NCI-H146 treated with DMSO at 0.1 percent for 48 hours (cell line): ENCODE measurements around the gene PSME3IP1.
A peak's percentile ranks its signal among the peaks of the same experiment; 100 is the strongest.

Experiments
- DNase-seq: peaks from one replicate; lab custom pipeline; 2025; ENCODE audit not compliant: unreplicated experiment; lab: John Stamatoyannopoulos, UW

Gene PSME3IP1

DNA sequence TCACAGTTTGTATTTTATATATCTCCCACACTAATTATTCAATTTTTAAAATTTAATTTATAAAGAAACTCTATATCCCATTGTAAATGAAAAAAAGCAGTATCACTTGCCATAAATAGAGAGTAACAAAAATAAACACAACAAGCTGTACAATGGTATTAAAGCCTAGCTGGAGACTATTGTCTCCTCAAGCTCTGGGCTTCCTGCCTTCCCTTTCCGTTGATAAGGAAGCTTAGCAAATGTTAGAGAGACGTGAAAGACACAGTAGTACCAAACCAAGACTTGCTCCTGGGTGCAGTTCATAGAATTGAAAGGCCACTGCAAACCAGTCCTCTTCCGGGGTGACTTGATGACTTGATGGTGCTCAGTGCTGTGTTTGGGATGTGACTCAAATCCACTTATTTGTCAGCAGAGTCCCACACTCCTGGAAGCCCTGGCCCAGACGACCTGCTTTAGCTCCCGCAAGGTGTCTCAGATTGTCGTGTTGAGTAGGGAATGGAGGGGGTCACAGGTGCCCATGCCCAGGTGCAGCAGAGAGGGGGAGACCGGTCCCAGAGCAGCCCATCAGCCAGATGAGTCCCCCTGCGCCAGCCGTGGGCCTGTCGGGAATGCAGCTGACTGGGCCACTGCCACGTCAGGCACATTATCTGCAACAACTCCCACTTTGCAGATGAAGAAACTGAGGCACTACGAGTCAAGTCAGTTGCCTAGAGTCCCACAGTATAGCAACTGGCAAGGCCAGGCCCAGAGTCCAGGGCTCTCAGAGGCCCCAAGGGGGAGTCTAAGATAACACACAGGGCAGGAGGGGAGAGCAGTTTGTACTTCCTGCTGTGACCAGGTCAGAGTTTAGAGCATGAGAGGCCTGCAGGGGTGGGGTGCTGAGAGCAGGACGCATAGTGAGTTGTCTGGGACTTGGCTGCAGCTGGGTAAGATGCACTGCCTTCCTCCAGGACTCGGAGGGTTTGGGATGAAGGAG, 40.5 kb downstream of the PSME3IP1 start:
- DNase-seq: no peak

DNA sequence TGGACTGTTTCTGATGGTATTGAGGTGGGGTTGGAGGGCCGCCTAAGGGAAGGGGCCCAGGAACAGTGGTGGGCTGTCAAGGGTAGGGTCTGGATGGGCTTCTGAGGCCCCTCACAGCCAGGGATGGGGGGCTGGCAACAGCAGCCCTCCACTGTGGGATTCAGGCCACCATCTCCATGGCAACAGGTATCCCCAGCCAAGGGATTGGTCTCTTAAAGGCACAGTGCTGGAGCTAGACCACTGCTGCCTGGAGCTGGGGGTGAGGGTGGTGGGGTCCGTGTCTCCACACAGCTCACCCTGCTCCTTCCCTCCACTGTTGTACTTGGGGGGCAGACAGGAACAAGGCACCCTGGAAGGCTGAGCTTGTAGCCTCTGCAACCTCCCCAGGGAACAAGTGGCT, 41.8 kb downstream of the PSME3IP1 start:
- no peak for DNase-seq

DNA sequence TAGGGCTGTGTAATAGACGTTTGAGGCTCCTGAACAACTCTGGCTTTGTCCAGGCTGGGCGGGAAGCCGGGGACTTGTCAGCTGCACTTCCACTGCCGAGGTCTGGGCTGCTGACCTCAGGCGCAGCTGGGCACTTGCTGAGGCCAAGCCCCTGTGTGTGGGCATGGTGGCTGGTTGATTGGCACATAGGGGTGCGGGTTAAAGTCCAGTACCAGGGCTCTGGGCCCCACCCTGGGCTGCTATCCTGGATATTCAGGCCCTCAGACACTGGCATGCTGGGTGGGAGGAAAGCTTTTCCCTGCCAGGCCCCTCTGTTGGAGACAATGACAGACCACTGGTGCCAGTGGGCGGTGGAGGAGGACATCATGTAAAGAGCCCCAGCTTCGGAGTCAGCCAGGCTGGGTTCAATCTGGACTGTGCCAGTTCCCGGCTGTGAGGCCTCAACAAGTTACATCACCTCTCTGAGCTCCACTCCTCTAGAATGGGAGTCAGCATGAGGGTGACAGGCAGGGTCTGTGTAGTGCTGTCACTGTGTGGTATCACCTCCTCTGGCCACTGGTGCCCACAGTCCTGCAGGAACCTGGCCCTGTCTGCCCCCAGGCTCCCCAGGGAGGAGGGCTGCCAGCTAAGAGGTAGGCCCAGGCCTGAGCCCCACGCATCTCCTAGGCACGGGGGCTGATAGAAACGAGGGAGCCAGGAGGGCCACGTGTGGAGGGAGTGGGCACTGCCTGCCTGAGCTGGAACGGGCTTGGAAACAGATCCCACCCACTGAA, 42.5 kb downstream of the PSME3IP1 start:
- DNase-seq: no peak

DNA sequence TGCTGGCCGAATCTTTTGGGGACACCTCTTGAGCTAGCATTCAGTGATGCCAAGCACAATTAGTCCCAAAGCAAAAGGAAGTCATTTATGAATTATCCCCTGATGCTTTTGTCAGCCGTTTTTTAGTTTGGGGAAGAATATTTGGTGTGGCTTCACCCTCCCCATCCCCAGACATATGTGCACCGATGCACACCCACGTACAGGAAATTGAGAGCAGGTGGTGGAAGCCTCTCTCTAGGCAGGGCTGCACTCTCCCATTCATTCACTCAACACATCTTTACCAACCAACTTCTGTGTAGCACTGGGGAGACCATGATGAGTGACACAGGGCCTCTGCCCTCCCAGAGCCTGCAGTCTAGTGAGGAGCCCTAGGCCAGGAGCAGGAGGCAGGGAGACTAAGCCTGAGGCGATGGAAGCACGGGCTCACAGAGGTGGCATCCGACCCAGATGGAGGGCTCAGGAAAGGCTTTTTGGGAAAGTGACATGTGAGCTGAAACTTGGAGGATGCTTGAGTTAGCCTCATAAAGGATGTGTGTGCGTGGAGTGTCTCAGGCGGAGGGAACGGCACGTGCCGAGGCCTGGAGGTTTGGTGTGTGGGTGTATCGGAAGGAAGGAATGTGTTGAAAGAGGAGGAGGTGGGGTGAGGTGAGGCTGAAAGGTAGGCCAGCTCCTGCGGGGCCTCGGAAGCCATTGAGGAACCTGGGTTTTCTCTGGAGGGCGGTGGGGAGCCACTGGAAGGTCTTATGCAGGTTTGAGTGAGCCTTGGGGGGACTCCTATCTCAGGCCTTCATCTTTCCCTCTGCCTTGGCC, 43.8 kb downstream of the PSME3IP1 start:
- DNase-seq: no peak

DNA sequence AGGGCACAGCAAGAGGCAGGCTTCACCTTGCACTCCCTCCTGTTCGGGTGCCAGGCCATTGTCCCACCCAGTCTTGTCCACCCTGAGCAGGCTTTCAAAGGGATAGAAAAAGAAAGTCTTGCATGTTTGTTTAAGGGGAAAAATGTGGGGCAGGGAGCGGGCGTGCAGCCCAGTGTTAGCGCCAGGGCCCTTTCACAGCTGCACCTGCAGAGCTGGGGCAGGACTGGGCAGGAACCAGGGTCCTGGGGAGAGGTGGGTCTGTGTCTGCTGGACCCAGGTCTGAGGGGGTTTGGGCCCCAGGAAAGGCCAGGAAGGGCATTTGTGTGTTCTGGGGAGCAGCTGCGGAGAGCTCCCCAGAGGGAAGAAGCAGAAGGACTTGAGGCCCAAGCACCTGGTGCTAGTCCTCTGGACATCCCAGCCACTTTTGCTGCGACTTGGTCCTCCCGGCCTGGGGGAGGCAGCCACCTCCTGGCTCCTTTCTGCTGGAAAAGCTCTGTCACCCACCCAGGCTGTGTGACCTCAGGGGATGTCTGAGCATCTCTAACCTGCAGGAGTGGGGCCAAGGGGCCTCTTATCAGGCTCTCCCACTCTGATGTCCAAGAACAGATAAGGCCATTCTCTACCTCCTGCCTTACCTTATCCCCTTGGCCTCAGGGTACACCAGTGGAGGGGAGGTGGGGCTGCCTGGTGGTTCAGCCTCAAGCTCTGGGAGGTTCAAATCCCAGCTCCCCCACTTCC, 44.7 kb downstream of the PSME3IP1 start:
- no peak for DNase-seq

DNA sequence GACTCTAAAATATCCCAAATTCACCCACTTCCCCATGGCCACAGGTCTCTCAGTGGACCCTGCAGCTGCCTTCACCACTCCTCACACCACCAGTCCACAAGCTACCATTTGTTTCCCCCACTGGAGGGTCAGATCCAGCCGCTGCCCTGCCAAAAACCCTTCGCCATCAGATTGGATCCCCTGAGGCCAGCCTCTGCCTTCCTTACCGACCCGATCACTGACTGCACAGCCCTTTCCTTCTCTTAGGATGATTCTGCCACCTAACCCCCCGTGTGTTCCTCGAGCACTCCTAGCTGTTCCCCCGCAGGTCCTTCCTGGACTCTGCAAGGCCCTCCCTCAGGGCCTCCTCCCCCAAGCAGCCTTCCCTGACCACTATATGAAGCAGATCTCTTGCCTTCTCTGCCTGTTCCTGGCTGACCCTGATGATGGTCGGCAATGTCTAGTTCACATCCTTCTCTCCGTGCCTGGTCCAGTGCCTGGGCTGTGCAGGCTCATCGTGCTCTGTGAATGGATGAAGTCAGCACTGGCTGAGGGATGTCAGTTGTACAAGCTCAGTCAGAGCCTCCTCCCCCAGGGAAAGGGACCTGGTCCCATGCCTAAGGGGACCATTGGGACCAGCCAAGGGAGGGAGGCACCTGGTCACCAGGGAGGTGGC, 47.4 kb downstream of the PSME3IP1 start:
- no peak for DNase-seq

DNA sequence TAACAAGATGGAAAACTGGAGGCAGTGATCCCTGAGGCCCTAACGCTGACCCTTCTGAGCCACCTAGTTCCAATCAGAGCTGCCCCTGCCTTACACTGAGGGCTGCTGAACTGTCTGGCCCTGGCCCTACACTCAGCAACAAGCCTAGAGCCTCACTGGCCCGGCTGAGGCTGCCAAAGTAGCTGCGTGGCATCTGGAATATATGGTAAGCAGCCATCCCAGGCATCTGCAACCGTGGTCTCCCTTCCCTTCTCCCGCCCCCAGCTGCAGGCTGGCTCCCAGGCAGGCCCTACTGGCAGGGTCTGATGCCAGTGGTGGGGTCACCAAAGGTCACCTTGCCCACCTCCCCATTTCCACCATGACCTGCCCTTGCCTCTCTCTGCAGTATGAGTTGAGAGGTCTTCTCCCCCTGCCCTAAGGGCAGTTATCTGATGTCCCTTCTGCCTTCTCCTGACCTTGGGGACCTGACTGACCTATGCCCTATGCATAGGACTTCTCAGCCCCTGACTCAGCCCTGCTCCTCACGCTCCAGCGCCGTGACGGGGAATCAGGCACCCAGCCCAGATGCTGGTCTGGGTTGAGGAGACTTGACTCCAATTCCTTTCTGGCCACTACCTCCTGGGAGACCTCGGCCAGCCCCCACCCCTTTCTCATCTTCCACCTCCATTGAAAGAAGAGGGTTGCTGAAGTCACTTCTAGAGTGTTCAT, 48.1 kb downstream of the PSME3IP1 start:
- no peak for DNase-seq

DNA sequence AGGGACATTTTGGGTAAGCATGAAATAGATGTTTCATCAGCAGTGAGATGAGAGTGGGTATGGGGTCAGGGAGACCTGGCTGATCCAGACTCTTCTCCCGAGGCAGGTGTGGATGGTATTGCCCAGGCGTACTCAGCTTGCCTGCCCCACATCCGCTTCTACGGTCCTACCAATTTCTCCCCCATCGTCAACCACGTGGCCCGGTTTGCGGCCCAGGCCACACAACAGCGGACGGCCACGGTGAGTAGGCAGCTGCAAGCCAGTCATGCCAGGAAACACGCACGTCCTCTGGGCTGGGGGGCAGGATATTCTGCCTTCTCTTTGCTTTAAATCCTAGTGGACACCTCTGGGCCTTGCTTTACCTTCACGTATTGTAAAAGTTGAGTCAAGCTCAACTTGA, 48.8 kb downstream of the PSME3IP1 start:
- no peak for DNase-seq

DNA sequence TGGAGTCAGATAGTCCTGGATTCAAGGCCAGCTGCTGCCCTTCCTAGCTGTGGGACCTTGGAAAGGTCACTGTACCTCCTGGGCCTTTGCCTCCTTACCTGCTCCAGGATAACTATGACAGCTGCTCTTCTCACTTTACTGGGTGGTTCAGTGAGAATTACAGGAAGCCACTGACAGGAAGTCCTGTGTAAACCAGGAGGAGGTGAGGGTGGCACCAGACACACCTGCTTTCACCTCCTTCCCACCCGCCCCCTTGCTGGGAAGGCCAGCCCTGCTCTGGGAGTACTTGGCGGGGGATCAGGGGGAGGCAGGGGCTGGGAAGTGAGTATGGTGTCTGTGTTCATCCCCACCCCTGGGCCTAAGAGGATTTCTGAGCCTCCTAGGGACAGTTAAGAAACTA, 50.9 kb downstream of the PSME3IP1 start:
- peak; percentile 1 for DNase-seq

DNA sequence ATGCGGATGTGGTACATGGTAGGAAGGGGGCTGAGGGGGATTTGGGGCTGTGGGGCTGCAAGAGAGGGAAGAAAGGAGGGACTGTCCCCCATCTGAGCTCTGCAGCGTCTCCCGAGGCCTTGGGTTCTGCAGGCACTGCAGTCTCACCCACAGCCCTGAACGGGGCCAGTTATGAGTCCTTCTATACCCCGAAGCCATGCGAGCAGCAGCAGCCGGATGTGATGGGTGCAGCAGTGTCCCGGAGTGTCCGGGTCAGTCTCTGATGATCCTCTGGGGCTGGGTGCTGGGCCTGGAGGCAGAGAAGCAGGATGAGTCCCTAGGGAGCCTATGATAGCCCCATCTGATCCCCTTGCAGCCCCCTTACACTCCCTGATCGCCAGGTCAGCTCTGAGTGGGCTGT, 52.0 kb downstream of the PSME3IP1 start:
- no peak for DNase-seq

DNA sequence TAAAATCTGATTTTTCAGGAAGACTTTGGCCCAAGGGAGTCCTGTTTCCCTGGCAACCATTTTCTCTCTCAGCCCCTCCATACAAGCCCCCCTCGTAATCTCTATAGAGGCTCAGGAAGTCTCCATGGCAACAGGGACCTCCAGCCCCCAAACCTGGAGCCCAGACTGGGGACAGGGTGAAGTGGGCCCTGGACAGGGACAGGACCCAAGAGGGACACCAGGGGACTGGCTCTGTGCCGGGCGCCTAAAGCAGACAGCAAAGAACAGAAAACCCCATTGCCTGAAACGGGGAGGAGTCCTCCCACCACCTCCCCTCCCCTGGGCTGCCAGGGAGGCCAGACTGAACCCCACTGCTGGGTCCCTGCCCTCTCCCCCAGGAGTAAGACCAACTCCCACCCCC, 52.8 kb downstream of the PSME3IP1 start:
- no peak for DNase-seq

DNA sequence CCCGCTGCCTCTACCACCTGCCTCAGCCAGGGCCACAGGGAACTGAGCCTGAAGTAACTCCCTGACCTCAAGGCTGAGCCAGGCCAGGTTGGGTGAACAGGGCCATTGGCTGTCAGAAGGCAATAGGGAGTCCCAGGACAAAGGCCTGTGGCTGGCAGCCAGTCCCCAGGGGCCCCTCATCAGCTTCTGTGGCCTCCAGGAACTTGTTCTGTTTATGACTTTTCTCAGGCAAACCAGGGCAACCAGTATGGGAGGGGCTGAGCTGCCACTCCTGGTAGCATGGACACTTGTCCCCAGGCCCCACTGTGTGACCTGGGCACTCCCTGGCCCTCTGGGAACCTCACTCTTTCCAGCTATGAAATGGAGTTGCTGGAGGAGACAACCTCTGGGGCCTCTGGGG, 53.4 kb downstream of the PSME3IP1 start:
- DNase-seq: no peak

DNA sequence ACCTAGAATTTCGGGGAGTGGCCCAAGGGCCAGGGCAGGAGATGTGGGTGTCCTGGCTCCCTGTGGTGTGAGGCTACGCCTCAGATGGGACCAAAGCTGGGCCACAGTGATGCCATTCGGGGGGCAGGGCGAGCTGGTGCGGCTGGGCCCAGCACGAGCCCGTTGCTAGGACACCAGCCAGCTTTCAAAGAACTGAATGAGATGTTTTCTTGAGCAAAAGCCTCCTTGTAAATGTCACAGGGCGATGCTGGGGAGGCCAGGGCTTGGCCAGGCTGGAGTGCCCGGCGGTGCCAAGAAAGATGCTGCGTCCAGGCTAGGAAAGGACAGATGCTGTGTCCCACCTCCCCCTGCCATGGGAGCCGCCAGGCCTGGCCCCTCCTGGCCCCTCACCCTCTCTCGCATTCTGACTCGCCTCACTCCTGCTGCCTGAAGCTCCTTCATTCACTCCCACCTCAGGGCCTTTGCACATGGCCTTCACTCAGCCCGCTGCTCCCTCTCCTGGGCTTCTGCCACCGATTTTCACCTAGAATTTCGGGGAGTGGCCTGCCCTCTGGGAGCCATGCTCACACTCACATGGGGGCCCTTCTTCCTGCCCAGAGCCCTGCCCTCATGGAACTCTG, 54.4 kb downstream of the PSME3IP1 start:
- DNase-seq: no peak

DNA sequence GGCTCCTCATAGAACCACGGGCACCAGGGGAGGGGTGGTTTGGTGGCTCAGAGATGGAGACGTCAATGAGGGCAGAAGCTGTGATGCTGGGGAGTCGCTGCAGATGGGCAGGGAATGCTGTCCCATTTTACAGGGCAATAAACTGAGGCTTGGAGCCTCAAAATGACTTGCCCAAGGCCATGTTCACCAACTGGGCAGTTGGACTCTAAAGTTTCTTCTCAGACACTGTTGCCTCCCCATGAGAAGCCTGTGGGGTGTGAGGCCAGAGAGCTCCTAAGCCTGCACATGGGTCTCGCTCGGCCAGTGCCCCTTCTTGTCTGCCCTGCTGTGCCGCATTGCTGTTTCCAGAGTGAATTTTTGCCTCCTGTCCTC, 54.9 kb downstream of the PSME3IP1 start:
- no peak for DNase-seq

DNA sequence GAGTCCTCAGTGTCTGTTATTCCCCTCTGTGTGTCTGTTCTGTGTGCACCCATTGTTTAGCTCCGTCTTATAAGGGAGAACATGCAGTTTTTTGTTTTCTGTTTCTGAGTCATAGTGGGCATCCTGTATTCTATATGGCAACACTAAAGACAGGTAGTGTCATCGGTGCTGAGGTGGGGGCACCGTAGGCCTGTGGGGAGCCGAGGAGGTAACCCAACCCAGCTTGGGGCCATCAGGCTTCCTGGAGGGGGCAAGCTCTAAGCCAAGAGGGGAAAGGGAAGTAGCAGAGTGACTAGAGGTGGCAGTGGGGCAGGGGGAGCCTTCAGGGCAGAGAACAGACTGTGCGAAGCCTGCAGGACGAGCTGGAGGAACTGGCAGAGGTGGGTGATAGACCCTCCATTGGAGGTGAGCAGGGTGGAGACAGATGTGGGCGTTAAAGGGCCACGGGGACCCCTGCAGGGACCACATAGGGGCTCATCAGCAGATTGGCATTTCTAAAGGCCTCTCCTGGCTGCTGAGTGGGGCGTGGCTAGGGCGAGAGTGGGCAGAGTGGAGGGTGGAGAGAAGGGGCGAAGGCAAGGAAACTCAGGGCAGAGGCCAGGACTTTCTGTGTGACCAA, 57.0 kb downstream of the PSME3IP1 start:
- DNase-seq: no peak

DNA sequence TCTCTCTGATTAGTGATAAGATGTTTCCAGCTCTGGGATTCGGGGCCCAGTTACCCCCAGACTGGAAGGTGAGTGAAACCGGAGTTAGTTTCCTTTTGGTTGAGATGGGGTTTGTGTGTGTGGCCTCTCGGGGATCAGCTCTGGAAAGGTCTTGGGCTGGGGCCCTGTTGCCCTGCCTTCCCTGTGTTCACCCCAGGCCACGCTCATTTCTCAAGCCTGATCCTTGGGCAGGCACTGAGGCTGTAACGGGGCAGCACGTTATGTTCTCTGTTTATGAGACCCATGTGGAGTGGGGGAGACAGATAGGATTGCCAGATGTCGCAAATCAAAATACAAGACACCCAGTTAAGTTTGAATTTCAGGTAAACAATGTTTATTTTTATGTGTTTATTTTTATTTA, 58.0 kb downstream of the PSME3IP1 start:
- no peak for DNase-seq

DNA sequence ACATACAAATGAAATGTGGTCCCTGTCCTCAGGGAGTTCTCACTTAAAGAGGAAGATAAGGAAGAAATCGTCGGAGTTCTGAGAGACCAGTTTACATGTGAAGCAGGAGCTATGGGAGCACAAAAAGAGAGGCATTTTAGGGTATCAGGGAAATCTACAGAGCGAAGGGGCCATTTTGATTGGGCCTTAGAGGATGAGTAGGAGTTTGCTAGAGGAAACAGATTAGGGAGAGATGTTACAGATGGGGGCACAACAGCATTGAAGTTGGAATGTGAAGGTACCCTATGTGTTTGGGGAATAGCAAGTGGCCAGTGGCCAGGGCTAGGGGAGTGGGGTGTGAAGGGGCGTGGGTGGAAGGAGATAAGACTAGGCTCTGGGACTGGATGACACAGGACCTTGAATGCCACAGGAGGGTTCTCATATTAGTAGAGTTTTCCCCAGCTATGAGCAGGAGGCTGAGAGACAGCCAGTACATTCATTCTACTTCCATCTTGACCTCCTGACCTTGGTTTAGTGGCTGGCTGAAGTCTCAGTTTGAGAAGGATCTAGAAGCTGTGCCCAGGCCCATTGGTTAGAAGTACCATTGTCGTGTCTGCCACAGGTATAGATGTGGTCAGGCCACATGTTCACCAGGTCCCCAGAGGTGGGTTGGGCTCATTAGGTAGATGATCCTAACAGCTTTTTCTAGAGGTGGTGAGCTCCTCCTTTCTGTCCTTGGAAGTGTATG, 58.6 kb downstream of the PSME3IP1 start:
- no peak for DNase-seq

DNA sequence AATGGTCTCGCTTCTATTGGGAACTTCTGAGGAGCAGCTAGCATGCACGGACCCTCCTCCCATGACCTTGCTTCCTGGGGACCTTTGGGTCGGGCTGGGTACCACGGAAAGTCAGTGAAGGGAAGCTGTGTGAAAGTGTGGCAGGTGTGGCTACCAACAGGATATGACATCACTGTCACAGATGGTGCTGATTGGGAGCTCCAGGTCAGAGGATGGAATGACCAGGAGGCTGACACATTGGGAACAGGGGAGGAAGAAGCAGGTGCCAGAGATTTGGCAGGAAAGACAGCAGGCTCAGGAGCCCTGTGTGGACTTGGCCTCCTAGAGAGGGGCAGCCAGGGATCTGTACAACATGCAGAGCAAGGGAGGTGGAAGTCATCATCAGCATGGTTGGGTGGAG, 59.4 kb downstream of the PSME3IP1 start:
- no peak for DNase-seq
